NB4 (cell line): ENCODE results near the gene SAAL1.

Experiments
- DNase-seq: peaks from one replicate; pipeline ENCODE4 v3.0.0; 2010; ENCODE audit warnings: low read depth
- H3K4me3 ChIP-seq: one replicate; pipeline ENCODE4 v1.5.1; 2011; ENCODE audit warnings: mild to moderate bottlenecking, low read depth, low read length, moderate library complexity
- CTCF ChIP-seq: IDR thresholded peaks from one replicate; pipeline ENCODE4 v1.5.1; 2012; ENCODE audit warnings: low read depth, low read length
- MAX ChIP-seq: IDR thresholded peaks from 2 replicates; pipeline ENCODE4 v1.6.1; 2011; ENCODE audit warnings: low read depth, low read length
- MYC ChIP-seq: IDR thresholded peaks from 2 replicates; pipeline ENCODE4 v1.6.1; 2011; ENCODE audit warnings: low read depth, low read length
- POLR2A ChIP-seq: IDR thresholded peaks from 2 replicates; pipeline ENCODE4 v1.6.1; 2011; ENCODE audit warnings: mild to moderate bottlenecking; ENCODE audit not compliant: insufficient read length; ENCODE audit errors: extremely low read depth

The SAAL1 gene

GRCh38 chr11:18064450-18065054 is 41.3 kb downstream of the SAAL1 start:
- H3K4me3 ChIP-seq = no peak overlapping the region
- no peak for TF ChIP-seq POLR2A
- no peak for TF ChIP-seq MYC
- no peak for TF ChIP-seq MAX
- TF ChIP-seq CTCF = no peak
- no peak for DNase-seq

GRCh38 chr11:18063862-18064434 is 41.9 kb downstream of the SAAL1 start:
- no peak for DNase-seq
- TF ChIP-seq CTCF = no peak

GRCh38 chr11:18063125-18063524 is 42.8 kb downstream of the SAAL1 start:
- DNase-seq = no peak

More at GRCh38 chr11:18063862-18064434, 41.9 kb downstream of the SAAL1 start:
- no peak overlapping the region for H3K4me3 ChIP-seq

DNA sequence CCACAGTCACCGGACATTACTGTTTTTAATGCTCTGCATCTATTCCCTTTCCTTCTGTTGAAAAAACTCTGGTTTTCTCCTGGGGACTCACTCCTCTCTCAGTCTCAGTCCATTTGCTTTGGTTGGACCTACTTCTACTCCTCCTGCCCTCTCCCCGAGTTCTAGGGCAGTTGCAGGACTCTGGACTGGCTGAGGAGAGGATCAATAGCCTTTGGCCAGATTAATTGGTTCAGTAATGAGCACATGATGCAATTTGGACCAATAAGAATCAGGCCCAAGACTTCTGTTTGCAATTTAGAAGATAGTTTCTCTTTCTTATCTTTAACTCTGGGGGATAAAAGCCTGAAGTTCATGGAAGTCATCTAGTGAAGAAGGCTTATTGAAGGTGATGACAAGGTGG is 44.5 kb downstream of the SAAL1 start:
- no peak overlapping the region for H3K4me3 ChIP-seq
- DNase-seq = no peak
- no peak for TF ChIP-seq CTCF
- no peak for TF ChIP-seq MYC
- no peak for TF ChIP-seq MAX
- no peak for TF ChIP-seq POLR2A

More at GRCh38 chr11:18063125-18063524, 42.8 kb downstream of the SAAL1 start:
- no peak for TF ChIP-seq MYC
- no peak for TF ChIP-seq CTCF
- no peak for TF ChIP-seq POLR2A
- TF ChIP-seq MAX = no peak
- H3K4me3 ChIP-seq = no peak overlapping the region

- TF ChIP-seq CTCF (no peak), POLR2A (no peak), MYC (no peak), MAX (no peak)
- H3K4me3 ChIP-seq = no peak overlapping the region
- DNase-seq = no peak
Observed at GRCh38 chr11:18056561-18057181, 49.2 kb downstream of the SAAL1 start.
